ENCODE data around the gene PRKCE.

GRCh38 chr2:45649858-45650811 is 1.3 kb upstream of the PRKCE start:
- TF ChIP-seq POLR2A (IDR thresholded peaks at IDR 0.05; ENCODE audit: low read depth, low read length) = no peak
- TF ChIP-seq CTCF (IDR thresholded peaks at IDR 0.05; ENCODE audit: extremely low read depth in 1 of 2, insufficient read depth in 1 of 2, low read depth in 1 of 2, low read length in 2 of 2) = no peak
